IMR-90 (cell line): ENCODE data around the gene MYO7B. TPM values are rescaled to one million over a fixed set of nuclear protein-coding genes. Genes with fewer than 3 reads are reported as not detected.

ENCODE experiments used
- ATAC-seq: fragments of 200-7000 bp; cut with Tn5 transposase; 2 replicates; pipeline ENCODE4 v1.9.1; 2020; ENCODE audit warnings: low read depth, mild to moderate bottlenecking, moderate library complexity
- BruUV-seq: library from RNA; stranded (reverse); fragments of 400-500 nt; replicated peaks from 2 replicates; lab custom pipeline; 2021; lab: Mats Ljungman, UMichigan
- CTCF ChIA-PET: fragments of 300-600 bp; formaldehyde crosslinking; extraction: SDS; loops from one replicate; lab custom pipeline; 2021; ENCODE audit warnings: antibody characterized with exemption; lab: Yijun Ruan, JAX
- POLR2A ChIA-PET: fragments of 300-600 bp; sonication (Branson Sonifier 250); formaldehyde crosslinking; loops from one replicate; lab custom pipeline; 2022; ENCODE audit warnings: antibody characterized with exemption; ENCODE audit not compliant: unreplicated experiment; lab: Charles Lee
- DNase-seq: peaks from one replicate; pipeline ENCODE4 v3.0.0; 2013
- H2AFZ ChIP-seq: replicated peaks from 2 replicates; pipeline ENCODE3; 2013; ENCODE audit warnings: low read length, mild to moderate bottlenecking; ENCODE audit not compliant: poor library complexity
- H2AK5ac ChIP-seq: 2 replicates; pipeline ENCODE4 v1.6.1; 2013; ENCODE audit warnings: low read depth, low read length, inconsistent platforms
- H2AK9ac ChIP-seq: replicated peaks from 2 replicates; pipeline ENCODE3; 2013; ENCODE audit warnings: mild to moderate bottlenecking, low read depth, low read length, moderate library complexity; ENCODE audit not compliant: poor library complexity
- H2BK120ac ChIP-seq: 2 replicates; pipeline ENCODE4 v1.6.1; 2013; ENCODE audit warnings: low read depth, low read length, inconsistent platforms
- H2BK15ac ChIP-seq: 3 replicates; pipeline ENCODE4 v1.6.1; 2013; ENCODE audit warnings: low read depth, low read length, inconsistent platforms
- H2BK20ac ChIP-seq: 2 replicates; pipeline ENCODE4 v1.6.1; 2013; ENCODE audit warnings: low read depth, mild to moderate bottlenecking, inconsistent platforms, low read length, moderate library complexity
- H2BK5ac ChIP-seq: 2 replicates; pipeline ENCODE4 v1.6.1; 2013; ENCODE audit warnings: mild to moderate bottlenecking, low read depth, low read length, inconsistent platforms; ENCODE audit not compliant: poor library complexity, severe bottlenecking
- H3K14ac ChIP-seq: replicated peaks from 2 replicates; pipeline ENCODE4 v1.6.1; 2013; ENCODE audit warnings: low read depth, low read length, inconsistent platforms
- H3K18ac ChIP-seq: 2 replicates; pipeline ENCODE4 v1.6.1; 2013; ENCODE audit warnings: low read depth, low read length, control low read depth
- H3K23ac ChIP-seq: 2 replicates; pipeline ENCODE4 v1.6.1; 2013; ENCODE audit warnings: low read depth, low read length, inconsistent platforms
- H3K27ac ChIP-seq: 2 replicates; pipeline ENCODE4 v1.5.1; 2013; ENCODE audit warnings: mild to moderate bottlenecking, control low read depth, low read length; ENCODE audit not compliant: insufficient read depth
- H3K27me3 ChIP-seq: 2 replicates; pipeline ENCODE4 v1.6.1; 2013; ENCODE audit warnings: low read length; ENCODE audit not compliant: control insufficient read depth, insufficient read depth
- H3K36me3 ChIP-seq: 2 replicates; pipeline ENCODE4 v1.6.1; 2013; ENCODE audit warnings: low read length, mixed read lengths; ENCODE audit not compliant: control insufficient read depth, insufficient read depth
- H3K4ac ChIP-seq: 2 replicates; pipeline ENCODE4 v1.6.1; 2013; ENCODE audit warnings: low read depth, low read length, inconsistent platforms
- H3K4me1 ChIP-seq: 2 replicates; pipeline ENCODE4 v1.6.1; 2013; ENCODE audit warnings: low read length, mixed read lengths; ENCODE audit not compliant: control insufficient read depth, insufficient read depth
- H3K4me2 ChIP-seq: 2 replicates; pipeline ENCODE4 v1.6.1; 2013; ENCODE audit warnings: low read depth, mild to moderate bottlenecking, control low read depth, low read length, moderate library complexity
- H3K4me3 ChIP-seq: 2 replicates; pipeline ENCODE4 v1.5.1; 2013; ENCODE audit warnings: low read depth, mild to moderate bottlenecking, control low read depth, low read length, moderate library complexity; ENCODE audit not compliant: insufficient read depth
- H3K56ac ChIP-seq: 2 replicates; pipeline ENCODE4 v1.6.1; 2013; ENCODE audit warnings: low read length, inconsistent platforms; ENCODE audit not compliant: insufficient read depth; ENCODE audit errors: extremely low read depth
- H3K79me1 ChIP-seq, 2 experiments: 2 replicates each; pipeline ENCODE4 v1.6.1; 2013; ENCODE audit warnings: low read length in 2 of 2, inconsistent platforms in 1 of 2, low read depth in 1 of 2
- H3K9ac ChIP-seq: 2 replicates; pipeline ENCODE4 v1.6.1; 2013; ENCODE audit warnings: low read depth, low read length, control low read depth
- H3K9me1 ChIP-seq: 2 replicates; pipeline ENCODE4 v1.6.1; 2013; ENCODE audit warnings: low read length, inconsistent platforms; ENCODE audit not compliant: insufficient read depth
- H3K9me3 ChIP-seq: 2 replicates; pipeline ENCODE4 v1.6.1; 2013; ENCODE audit warnings: low read length; ENCODE audit not compliant: control insufficient read depth, insufficient read depth
- H4K20me1 ChIP-seq: 2 replicates; pipeline ENCODE4 v1.6.1; 2013; ENCODE audit warnings: low read length, inconsistent platforms; ENCODE audit not compliant: insufficient read depth
- H4K5ac ChIP-seq: 2 replicates; pipeline ENCODE4 v1.6.1; 2013; ENCODE audit warnings: mild to moderate bottlenecking, low read depth, low read length, control low read depth
- H4K8ac ChIP-seq, 2 experiments: 2 replicates each; pipeline ENCODE4 v1.6.1; 2013; ENCODE audit warnings: low read depth in 2 of 2, low read length in 2 of 2, control low read depth in 1 of 2, inconsistent platforms in 1 of 2
- H4K91ac ChIP-seq: 2 replicates; pipeline ENCODE4 v1.6.1; 2013; ENCODE audit warnings: low read depth, low read length, inconsistent platforms; ENCODE audit not compliant: insufficient read depth
- BHLHE40 ChIP-seq: fragments of 150-350 bp; IDR thresholded peaks from 2 replicates; pipeline ENCODE4 v1.6.1; 2016; ENCODE audit warnings: mild to moderate bottlenecking, low read depth, low read length
- FOS ChIP-seq: fragments of 150-350 bp; IDR thresholded peaks from 2 replicates; pipeline ENCODE4 v1.6.1; 2016; ENCODE audit warnings: low read depth, low read length
- MAFK ChIP-seq: IDR thresholded peaks from 2 replicates; pipeline ENCODE4 v1.6.1; 2012; ENCODE audit warnings: low read depth, low read length, improper control_type of control experiment
- NFE2L2 ChIP-seq: fragments of 150-350 bp; IDR thresholded peaks from 2 replicates; pipeline ENCODE4 v1.6.1; 2016; ENCODE audit warnings: low read depth, mild to moderate bottlenecking, low read length
- RCOR1 ChIP-seq: IDR thresholded peaks from 2 replicates; pipeline ENCODE4 v1.6.1; 2012; ENCODE audit warnings: mild to moderate bottlenecking, low read length, improper control_type of control experiment; ENCODE audit not compliant: insufficient replicate concordance
- RFX5 ChIP-seq: IDR thresholded peaks from 2 replicates; pipeline ENCODE4 v1.8.0; 2012; ENCODE audit warnings: low read depth, mild to moderate bottlenecking, low read length, moderate library complexity
- USF2 ChIP-seq: fragments of 150-350 bp; IDR thresholded peaks from 2 replicates; pipeline ENCODE4 v1.6.1; 2017; ENCODE audit warnings: mild to moderate bottlenecking, antibody characterized with exemption, low read length, low read depth
- WGBS, 2 experiments: methylation state at CpG; one replicate each; pipeline versions ENCODE4 v1.1.5 to v1.1.7; 2013; ENCODE audit warnings: missing lambda C conversion rate in 2 of 2; ENCODE audit not compliant: insufficient read length in 1 of 2; ENCODE audit errors: extremely low coverage in 2 of 2; 5-methylcytosine and 5-hydroxymethylcytosine counted together
- dilution Hi-C: fragments of 300-500 bp; cut with HindIII; formaldehyde crosslinking; loops from one replicate; pipeline ENCODE4 v1.14.3; 2018; ENCODE audit warnings: low sequenced_read_pairs; ENCODE audit not compliant: unreplicated experiment
- in situ Hi-C: fragments of 300-500 bp; cut with MboI; formaldehyde crosslinking; loops from 3 replicates; pipeline ENCODE4 v1.14.3; 2019; ENCODE audit warnings: low sequenced_read_pairs, inconsistent platforms, mixed read lengths
- intact Hi-C: fragments of 100-400 bp; cut with micrococcal nuclease; formaldehyde crosslinking; loops from 2 replicates; pipeline ENCODE4 v1.10.0; 2022
- polyA plus RNA-seq, 3 experiments: library from polyadenylated mRNA; depleted of rRNA; stranded (reverse); fragments of >200 nt; gene quantifications; 2 replicates each; pipeline ENCODE4 v1.2.3, GENCODE V29; 2012; ENCODE audit warnings: low replicate concordance in 1 of 3
- total RNA-seq: library from RNA; depleted of rRNA; stranded (reverse); fragments of >200 nt; gene quantifications from 2 replicates; pipeline ENCODE4 v1.2.3, GENCODE V29; 2012

MYO7B gene
- total and polyA plus RNA-seq, 2 of the 4 experiments (the other 2 are of a cell fraction): 0.18 to 0.46 TPM

- in situ Hi-C loops: no loop called here
- no peak overlapping the region for H3K18ac ChIP-seq
Measured at GRCh38 chr2:127670957-127671290, 135.4 kb downstream of the MYO7B start.

More at GRCh38 chr2:127670957-127671290, 135.4 kb downstream of the MYO7B start:
- H2AK9ac ChIP-seq: no peak overlapping the region
- no peak for DNase-seq
- no peak for ATAC-seq
- no peak overlapping the region for H3K9ac ChIP-seq
- no peak overlapping the region for H2BK120ac ChIP-seq
- no peaks in the 10 kb centered on the region for H3K36me3 ChIP-seq
- H3K4me1 ChIP-seq: peaks cover 7% of the 10 kb centered on the region; the same call in 1 of the 2 replicates
- H3K56ac ChIP-seq: no peak overlapping the region
- peaks cover 18% of the 10 kb centered on the region for H3K9me1 ChIP-seq
- no peaks in the 10 kb centered on the region for H3K27me3 ChIP-seq
- BruUV-seq: no TSS peak
- no peak overlapping the region for H2AK5ac ChIP-seq
- peaks cover 13 to 56% of the 10 kb centered on the region in 2 experiments for H3K79me1 ChIP-seq
- no peak overlapping the region for H2BK15ac ChIP-seq
- no peak overlapping the region for H3K14ac ChIP-seq
- H3K4me2 ChIP-seq: no peak overlapping the region
- TF ChIP-seq RFX5: no peak
- TF ChIP-seq NFE2L2: no peak
- TF ChIP-seq USF2: no peak
- TF ChIP-seq BHLHE40: no peak
- TF ChIP-seq MAFK: no peak
- no peak for TF ChIP-seq RCOR1
- no peak for TF ChIP-seq FOS
- no peaks in the 10 kb centered on the region for H3K9me3 ChIP-seq
- dilution Hi-C loops (no loop called here), intact Hi-C loops (no loop called here)
- H4K8ac ChIP-seq: no peak overlapping the region
- H4K20me1 ChIP-seq: peaks cover 50% of the 10 kb centered on the region
- H3K4me3 ChIP-seq: no peak overlapping the region
- WGBS, 2 experiments: no CpG with 5 or more reads among the region's 5 CpGs
- no peak overlapping the region for H2BK20ac ChIP-seq
- H3K23ac ChIP-seq: no peak overlapping the region
- H3K27ac ChIP-seq: no peak overlapping the region
- no peak overlapping the region for H2BK5ac ChIP-seq
- POLR2A ChIA-PET: no interaction called here
- CTCF ChIA-PET: no interaction called here
- H4K5ac ChIP-seq: no peak overlapping the region
- H3K4ac ChIP-seq: no peak overlapping the region
- H2AFZ ChIP-seq: no peak overlapping the region
- no peak overlapping the region for H4K91ac ChIP-seq
